Loucy (cell line): ENCODE measurements around the gene SIK2.

Experiments used
- EZH2phosphoT487 ChIP-seq: fragments of 200-600 bp; IDR thresholded peaks from 2 replicates; pipeline ENCODE4 v1.6.1; 2018; ENCODE audit warnings: antibody characterized with exemption, mild to moderate bottlenecking, moderate library complexity, borderline replicate concordance
- TF ChIP-seq, protein P1 (sequence below): fragments of 200-600 bp; sonication (generic); conservative IDR thresholded peaks from 2 replicates; pipeline ENCODE4 v1.5.1; 2014; ENCODE audit warnings: mild to moderate bottlenecking, antibody characterized with exemption, low read length

DNA sequence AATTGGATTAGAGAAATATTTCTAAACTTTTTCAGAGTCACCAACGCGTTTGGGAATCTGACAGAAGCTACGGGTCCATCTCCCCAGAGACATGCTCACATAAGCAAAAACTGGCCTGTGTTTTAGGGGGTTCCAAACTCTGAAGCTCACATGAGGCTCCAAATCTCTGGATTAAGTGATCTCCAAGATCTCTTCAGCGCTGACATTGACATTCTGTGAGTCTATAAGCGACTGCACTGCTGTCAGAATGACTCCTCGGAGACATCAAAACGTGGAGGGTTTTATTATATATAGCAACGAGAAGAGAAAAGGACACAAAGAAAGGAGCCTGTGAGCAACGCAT is 642 bp upstream of the SIK2 start:
- TF ChIP-seq, protein P1, sequence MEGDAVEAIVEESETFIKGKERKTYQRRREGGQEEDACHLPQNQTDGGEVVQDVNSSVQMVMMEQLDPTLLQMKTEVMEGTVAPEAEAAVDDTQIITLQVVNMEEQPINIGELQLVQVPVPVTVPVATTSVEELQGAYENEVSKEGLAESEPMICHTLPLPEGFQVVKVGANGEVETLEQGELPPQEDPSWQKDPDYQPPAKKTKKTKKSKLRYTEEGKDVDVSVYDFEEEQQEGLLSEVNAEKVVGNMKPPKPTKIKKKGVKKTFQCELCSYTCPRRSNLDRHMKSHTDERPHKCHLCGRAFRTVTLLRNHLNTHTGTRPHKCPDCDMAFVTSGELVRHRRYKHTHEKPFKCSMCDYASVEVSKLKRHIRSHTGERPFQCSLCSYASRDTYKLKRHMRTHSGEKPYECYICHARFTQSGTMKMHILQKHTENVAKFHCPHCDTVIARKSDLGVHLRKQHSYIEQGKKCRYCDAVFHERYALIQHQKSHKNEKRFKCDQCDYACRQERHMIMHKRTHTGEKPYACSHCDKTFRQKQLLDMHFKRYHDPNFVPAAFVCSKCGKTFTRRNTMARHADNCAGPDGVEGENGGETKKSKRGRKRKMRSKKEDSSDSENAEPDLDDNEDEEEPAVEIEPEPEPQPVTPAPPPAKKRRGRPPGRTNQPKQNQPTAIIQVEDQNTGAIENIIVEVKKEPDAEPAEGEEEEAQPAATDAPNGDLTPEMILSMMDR, result no peak
- TF ChIP-seq EZH2phosphoT487, result no peak
